HepG2 (cell line): Measurements from ENCODE around the gene TM4SF5. TPM values are rescaled to one million over a fixed set of nuclear protein-coding genes. Genes with fewer than 3 reads are reported as not detected.

ENCODE experiments used
- ARID5B ChIP-seq: IDR thresholded peaks from 2 replicates; pipeline ENCODE4 v1.4.0; 2020; ENCODE audit warnings: mild to moderate bottlenecking, missing genetic modification reagents
- HMG20A ChIP-seq: IDR thresholded peaks from 2 replicates; pipeline ENCODE4 v1.6.1; 2016; ENCODE audit warnings: borderline replicate concordance
- IRF9 ChIP-seq: sonication (generic); formaldehyde crosslinking; IDR thresholded peaks from 2 replicates; pipeline ENCODE4 v1.8.0; 2022; ENCODE audit warnings: missing genetic modification reagents, mild to moderate bottlenecking, borderline replicate concordance
- MAZ ChIP-seq, 2 experiments: sonication (generic) in 1 of 2; formaldehyde crosslinking in 1 of 2; IDR thresholded peaks; 2 replicates each; pipeline versions ENCODE4 v1.5.0 to v1.6.1; 2012 to 2020; ENCODE audit warnings: low read depth in 2 of 2, mild to moderate bottlenecking in 2 of 2, borderline replicate concordance in 1 of 2, improper control_type of control experiment in 1 of 2, low read length in 1 of 2, missing genetic modification reagents in 1 of 2, moderate library complexity in 1 of 2
- MED1 ChIP-seq: sonication (generic); formaldehyde crosslinking; IDR thresholded peaks from 2 replicates; pipeline ENCODE4 v1.4.0; 2020; ENCODE audit warnings: missing genetic modification reagents
- MXD4 ChIP-seq: IDR thresholded peaks from 2 replicates; pipeline ENCODE4 v1.6.1; 2016; ENCODE audit warnings: mild to moderate bottlenecking, missing biosample characterization, missing genetic modification reagents
- MYNN ChIP-seq: sonication (generic); formaldehyde crosslinking; IDR thresholded peaks from 2 replicates; pipeline ENCODE4 v1.4.0; 2020; ENCODE audit warnings: mild to moderate bottlenecking, low read depth, missing genetic modification reagents
- POLR2AphosphoS5 ChIP-seq: IDR thresholded peaks from 2 replicates; pipeline ENCODE4 v1.6.1; 2012; ENCODE audit warnings: low read depth, low read length
- SOX6 ChIP-seq, 2 experiments: fragments of 450-650 bp in 1 of 2; sonication (generic) in 1 of 2; formaldehyde crosslinking in 1 of 2; IDR thresholded peaks; 2 replicates each; pipeline versions ENCODE4 v1.4.0 to v1.6.1; 2017 to 2020; ENCODE audit warnings: antibody characterized with exemption in 1 of 2, mild to moderate bottlenecking in 1 of 2, missing genetic modification reagents in 1 of 2
- SRSF4 ChIP-seq: fragments of 200-400 bp; formaldehyde crosslinking; IDR thresholded peaks from one replicate; pipeline ENCODE4 v1.6.1; 2018; ENCODE audit warnings: mild to moderate bottlenecking, low read depth, low read length, moderate library complexity; ENCODE audit not compliant: poor library complexity, severe bottlenecking
- TCF12 ChIP-seq, 2 experiments: fragments of 450-650 bp in 1 of 2; sonication (generic) in 1 of 2; formaldehyde crosslinking in 1 of 2; IDR thresholded peaks; 2 replicates each; pipeline versions ENCODE4 v1.6.1 to v1.8.0; 2017 to 2022; ENCODE audit warnings: antibody characterized with exemption in 1 of 2, mild to moderate bottlenecking in 1 of 2, missing genetic modification reagents in 1 of 2, moderate library complexity in 1 of 2
- TMF1 ChIP-seq: sonication (generic); formaldehyde crosslinking; IDR thresholded peaks from 2 replicates; pipeline ENCODE4 v1.8.1; 2022; ENCODE audit warnings: low read depth, missing genetic modification reagents
- ZC3H13 ChIP-seq: sonication (generic); formaldehyde crosslinking; IDR thresholded peaks from 2 replicates; pipeline ENCODE4 v1.8.1; 2023; ENCODE audit warnings: mild to moderate bottlenecking, missing genetic modification reagents, moderate library complexity
- ZKSCAN5 ChIP-seq: sonication (generic); formaldehyde crosslinking; IDR thresholded peaks from 2 replicates; pipeline ENCODE4 v1.5.1; 2020; ENCODE audit warnings: mild to moderate bottlenecking, missing genetic modification reagents
- ZNF317 ChIP-seq: sonication (generic); formaldehyde crosslinking; IDR thresholded peaks from 2 replicates; pipeline ENCODE4 v1.5.0; 2020; ENCODE audit warnings: mild to moderate bottlenecking, missing genetic modification reagents
- ZNF329 ChIP-seq: sonication (generic); formaldehyde crosslinking; IDR thresholded peaks from 2 replicates; pipeline ENCODE4 v1.9.0; 2021; ENCODE audit warnings: low read depth, mild to moderate bottlenecking, missing genetic modification reagents
- ZNF337 ChIP-seq: sonication (generic); formaldehyde crosslinking; IDR thresholded peaks from 2 replicates; pipeline ENCODE4 v1.5.1; 2020; ENCODE audit warnings: missing genetic modification reagents, low read depth, mild to moderate bottlenecking, borderline replicate concordance
- ZNF503 ChIP-seq: sonication (generic); formaldehyde crosslinking; IDR thresholded peaks from 2 replicates; pipeline ENCODE4 v1.4.0; 2020; ENCODE audit warnings: missing genetic modification reagents
- ZUFSP ChIP-seq: sonication (generic); formaldehyde crosslinking; IDR thresholded peaks from 2 replicates; pipeline ENCODE4 v1.9.0; 2021; ENCODE audit warnings: missing genetic modification reagents, mild to moderate bottlenecking, borderline replicate concordance
- polyA plus RNA-seq, 8 experiments: library from polyadenylated mRNA; depleted of rRNA in 3 of 8; stranded (reverse) in 7 of 8; unstranded in 1 of 8; fragments of >200 nt; fragmentation: Illumina TruSeq in 4 of 8; extraction: Trizol in 4 of 8; gene quantifications; 2 replicates each; pipeline versions ENCODE4 v1.2.1 to v1.2.3, GENCODE V29; 2011 to 2016; ENCODE audit warnings: low read depth in 4 of 8, missing spikeins in 1 of 8, mixed read lengths in 1 of 8; ENCODE audit not compliant: insufficient read depth in 1 of 8
- total RNA-seq, 5 experiments: library from RNA; depleted of rRNA; stranded (reverse); fragments of >200 nt; fragmentation: Illumina TruSeq; extraction: Trizol; gene quantifications; 2 replicates each; pipeline ENCODE4 v1.2.3, GENCODE V29; 2016; ENCODE audit warnings: low read depth in 1 of 5

The TM4SF5 gene
- total and polyA plus RNA-seq, 2 of the 13 experiments (the other 11 are each of a cell fraction or from before 2014, with no cell fraction given): 30.1 to 126 TPM

GRCh38 chr17:4777969-4778760, 6.5 kb downstream of the TM4SF5 start (continued):
- peak; percentile 29; the same call in 1 of the 2 replicates for TF ChIP-seq IRF9 (CRISPR knock-in tag)
- no peak for TF ChIP-seq MXD4 (CRISPR knock-in tag)
- no peak for TF ChIP-seq MAZ (IDR thresholded peaks at IDR 0.05; ENCODE audit: borderline replicate concordance, low read depth, low read length)
- 0 out of 2 replicates have a peak, but pooled peaks have one; percentile 32 for TF ChIP-seq MAZ (CRISPR knock-in tag; IDR thresholded peaks at IDR 0.05; ENCODE audit: low read depth)
- no peak; the same call in 1 of the 2 replicates for TF ChIP-seq POLR2AphosphoS5
- no peak for TF ChIP-seq ZNF317 (CRISPR knock-in tag)
- no peak for TF ChIP-seq ZKSCAN5 (CRISPR knock-in tag)
- no peak for TF ChIP-seq TCF12 (IDR thresholded peaks at IDR 0.05)
- no peak for TF ChIP-seq TCF12 (CRISPR knock-in tag; IDR thresholded peaks at IDR 0.05)
- no peak for TF ChIP-seq SRSF4
- TF ChIP-seq ARID5B: peak; percentile 92
- peak; percentile 34; the same call in 1 of the 2 replicates for TF ChIP-seq MYNN (CRISPR knock-in tag)
- peak; percentile 70; the same call in 1 of the 2 replicates for TF ChIP-seq ZC3H13
- no peak for TF ChIP-seq SOX6 (IDR thresholded peaks at IDR 0.05)
- TF ChIP-seq SOX6 (CRISPR knock-in tag; IDR thresholded peaks at IDR 0.05): peak; percentile 66
- no peak for TF ChIP-seq ZUFSP (CRISPR knock-in tag)
- TF ChIP-seq MED1 (CRISPR knock-in tag): peak; percentile 93
- TF ChIP-seq HMG20A (CRISPR knock-in tag): peak; percentile 76
- no peak for TF ChIP-seq ZNF329 (CRISPR knock-in tag)
- no peak for TF ChIP-seq TMF1 (CRISPR knock-in tag)
- no peak for TF ChIP-seq ZNF337 (CRISPR knock-in tag)
- peak; percentile 57; the same call in 1 of the 2 replicates for TF ChIP-seq ZNF503 (CRISPR knock-in tag)
